Ureter (tissue), 1 donor: ENCODE measurements around the gene KIF3A. TPM values are rescaled to one million over a fixed set of nuclear protein-coding genes. Genes with fewer than 3 reads are reported as not detected.
"Not testable (repeated sequence)": the region's sequence is repeated elsewhere in the genome, so short reads cannot be mapped to it uniquely, and the experiment has no call there.

Source experiments
- DNase-seq: peaks from one replicate; pipeline ENCODE4 v3.0.0-alpha.2; 2020; ENCODE audit warnings: low spot score
- total RNA-seq: library from RNA; stranded (reverse); gene quantifications from one replicate; pipeline ENCODE4 v1.2.4, GENCODE V29; 2023
- donor health status: DM: yes; HTN: yes; CAD: no.

The KIF3A gene
- total RNA-seq, 1 donor from 2014 or later = 19.9 TPM

GRCh38 chr5:132718544-132719312, 18.6 kb downstream of the KIF3A start:
- no peak for DNase-seq

DNA sequence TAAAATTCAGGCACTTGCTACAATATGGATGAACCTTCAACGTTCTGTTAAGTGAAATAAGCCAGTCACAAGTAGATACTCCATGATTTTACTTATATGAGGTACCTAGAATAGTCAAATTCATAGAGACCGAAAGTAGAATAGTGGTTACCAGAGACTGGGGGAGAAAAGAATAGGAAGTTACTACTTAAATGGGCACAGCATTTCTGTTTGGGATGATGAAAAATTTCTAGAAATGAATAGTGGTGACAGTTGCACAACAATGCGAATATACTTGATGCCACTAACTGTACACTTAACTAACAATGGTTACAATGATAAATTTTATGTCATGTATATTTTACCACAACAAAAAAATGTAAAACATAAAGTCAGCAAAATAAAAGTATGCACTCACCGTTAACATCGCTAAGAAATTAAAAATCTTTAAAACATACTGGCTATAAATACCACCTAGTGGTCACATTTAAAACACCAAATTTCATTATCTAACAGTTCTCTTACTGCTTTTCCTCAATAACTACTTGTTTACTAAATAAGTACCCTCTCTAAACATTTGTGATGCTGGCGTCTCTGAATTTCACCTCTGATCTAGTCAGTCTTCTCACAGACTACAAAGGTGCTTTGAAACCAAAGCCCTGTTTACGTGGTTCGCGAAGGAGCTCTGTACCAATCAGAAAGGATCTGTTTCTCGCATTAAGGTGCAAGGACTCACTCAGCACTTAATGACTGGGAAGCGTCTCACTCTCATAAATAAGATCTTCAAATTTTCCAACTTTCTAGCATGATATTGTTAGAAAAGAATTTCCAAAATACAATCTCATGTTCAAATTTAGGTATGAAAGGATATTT, 22.7 kb downstream of the KIF3A start:
- no peak for DNase-seq

DNA sequence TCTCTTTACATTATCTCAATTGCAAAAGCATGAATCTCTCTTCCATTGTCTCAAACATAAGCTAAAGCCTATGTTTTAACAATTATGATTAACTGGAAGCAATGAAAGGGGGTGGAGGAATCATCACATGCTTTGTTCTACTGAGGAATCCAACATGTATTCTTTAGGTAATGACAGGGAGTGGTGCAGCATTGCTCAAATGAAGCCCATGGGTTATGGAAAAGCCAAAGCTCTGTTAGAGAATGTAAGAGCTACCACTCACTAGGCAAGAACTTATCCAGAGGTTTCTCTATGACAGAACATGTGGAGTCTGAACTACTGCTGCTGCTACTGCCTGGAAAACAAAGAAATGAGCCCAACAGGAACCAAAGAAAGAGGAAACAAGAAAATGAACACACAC, 28.7 kb downstream of the KIF3A start:
- no peak for DNase-seq

DNA sequence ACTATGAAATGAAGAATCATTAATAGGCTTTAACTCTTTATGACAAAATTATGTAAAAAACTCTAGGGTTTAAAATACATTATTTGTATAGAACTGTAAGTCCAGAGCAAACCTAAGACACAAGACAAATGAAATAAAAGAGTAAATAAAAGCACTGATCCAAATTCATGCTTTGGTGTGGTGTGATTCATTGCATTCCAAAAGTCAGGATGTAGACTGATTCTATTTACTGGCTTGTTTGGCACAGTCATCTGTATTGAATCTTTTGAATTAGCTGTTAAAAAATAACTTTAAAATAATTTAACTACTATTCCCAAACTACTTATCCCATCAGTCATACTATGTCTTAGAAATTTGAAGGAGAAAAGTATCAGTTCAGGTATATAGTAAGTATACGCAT, 32.5 kb downstream of the KIF3A start:
- no peak for DNase-seq

GRCh38 chr5:132695956-132696355, 41.4 kb downstream of the KIF3A start:
- no peak for DNase-seq

GRCh38 chr5:132692632-132692967, 44.7 kb downstream of the KIF3A start:
- DNase-seq = no peak

- DNase-seq = not testable (repeated sequence)
Observed at GRCh38 chr5:132691755-132692631, 45.4 kb downstream of the KIF3A start.

- no peak for DNase-seq
Observed at GRCh38 chr5:132690156-132690555, 47.2 kb downstream of the KIF3A start.

- no peak for DNase-seq
Observed at GRCh38 chr5:132689513-132689912, 47.8 kb downstream of the KIF3A start.

DNA sequence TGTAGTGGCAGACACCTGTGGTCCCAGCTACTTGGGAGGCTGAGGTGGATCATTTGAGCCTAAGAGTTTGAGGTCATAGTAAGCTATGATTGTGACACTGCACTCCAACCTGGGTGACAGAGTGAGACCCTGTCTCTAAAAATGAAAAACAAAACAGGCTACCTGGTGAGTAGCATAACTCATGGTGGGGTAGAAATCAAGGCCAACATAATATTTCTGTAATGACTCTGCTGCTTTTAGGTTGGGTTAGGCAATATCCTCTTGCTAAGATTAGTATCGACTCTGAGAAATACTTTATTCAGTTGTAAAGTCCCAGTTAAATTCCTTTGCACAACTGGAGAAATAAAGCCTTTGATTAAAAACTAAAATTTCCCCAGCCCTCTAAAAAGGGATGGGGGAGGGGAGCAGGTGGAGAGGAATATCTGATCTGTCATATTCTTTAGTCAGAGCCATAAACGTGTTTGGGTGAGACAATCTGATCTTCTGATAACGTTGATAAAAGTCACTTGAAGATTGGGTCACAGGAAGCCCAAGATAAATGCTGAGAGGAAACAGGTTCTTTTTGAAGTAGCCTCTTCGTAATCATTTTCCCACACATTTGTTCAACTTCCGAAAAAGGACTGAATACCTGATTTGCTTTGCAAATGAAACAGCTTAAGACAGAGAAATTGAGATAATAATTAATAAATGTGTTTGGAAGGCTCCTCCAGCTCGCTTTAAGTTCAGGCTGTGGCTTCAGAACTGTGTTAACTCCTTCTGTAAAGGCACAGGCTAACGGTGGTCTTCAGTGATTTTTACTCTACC, 48.6 kb downstream of the KIF3A start:
- no peak for DNase-seq

GRCh38 chr5:132687995-132688394, 49.4 kb downstream of the KIF3A start:
- no peak for DNase-seq

DNA sequence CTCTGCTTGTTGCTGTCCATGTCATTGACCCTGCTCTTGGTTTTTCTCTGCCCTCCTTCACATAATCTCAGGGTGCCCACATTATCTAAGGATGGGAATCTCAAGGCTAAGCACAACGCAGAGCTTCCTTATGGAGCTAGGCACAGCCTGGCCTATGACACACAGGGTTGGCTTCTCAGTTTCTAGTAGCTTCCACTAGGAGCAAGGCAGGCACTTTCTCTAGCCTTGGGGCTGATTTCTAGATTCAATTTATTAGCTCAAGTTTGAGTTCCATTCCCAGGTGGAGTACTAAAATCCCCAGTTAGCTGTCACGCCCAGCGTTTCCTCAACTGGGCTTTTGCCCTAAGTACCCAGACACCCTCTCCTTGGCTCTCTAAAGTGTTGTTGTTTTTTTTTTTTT, 51.2 kb downstream of the KIF3A start:
- no peak for DNase-seq

GRCh38 chr5:132684922-132685720, 52.2 kb downstream of the KIF3A start:
- no peak for DNase-seq

DNA sequence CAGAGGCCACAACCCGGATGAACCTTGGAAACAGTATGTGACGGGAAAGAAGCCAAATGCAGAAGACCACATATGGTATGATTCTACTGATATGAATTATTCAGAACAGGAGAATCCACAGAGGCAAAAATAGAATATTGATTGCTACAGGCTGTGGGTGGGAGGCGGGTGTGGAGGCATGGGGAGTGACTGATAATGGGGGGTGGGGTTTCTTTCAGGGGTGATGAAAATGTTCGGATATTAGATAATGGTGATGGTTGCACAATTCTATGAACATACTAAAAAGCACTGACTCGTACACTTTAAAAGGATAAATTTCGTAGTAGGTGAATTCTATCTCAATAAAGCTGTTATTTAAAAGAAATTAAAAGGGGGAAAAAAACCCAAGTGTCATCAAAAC, 52.9 kb downstream of the KIF3A start:
- DNase-seq = no peak

DNA sequence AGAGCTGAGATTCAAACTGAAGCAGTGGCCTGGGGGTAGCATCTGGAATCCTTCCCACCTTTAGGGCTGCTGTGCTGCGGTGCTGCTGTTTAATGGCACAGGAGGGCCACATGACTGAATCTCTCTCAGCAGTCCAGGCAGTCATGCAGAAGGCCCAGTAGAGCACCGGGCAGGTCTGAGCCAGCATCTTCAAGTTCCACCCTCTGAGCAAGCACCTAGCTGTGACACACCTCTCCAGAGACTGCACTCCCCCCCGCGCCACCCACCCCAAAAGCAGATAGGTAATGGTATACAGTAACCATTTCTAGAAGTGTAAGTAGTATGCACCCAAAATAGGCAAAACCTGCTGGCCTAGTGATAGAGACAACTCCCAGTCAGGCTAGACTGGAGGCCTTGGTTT, 55.4 kb downstream of the KIF3A start:
- DNase-seq = no peak

DNA sequence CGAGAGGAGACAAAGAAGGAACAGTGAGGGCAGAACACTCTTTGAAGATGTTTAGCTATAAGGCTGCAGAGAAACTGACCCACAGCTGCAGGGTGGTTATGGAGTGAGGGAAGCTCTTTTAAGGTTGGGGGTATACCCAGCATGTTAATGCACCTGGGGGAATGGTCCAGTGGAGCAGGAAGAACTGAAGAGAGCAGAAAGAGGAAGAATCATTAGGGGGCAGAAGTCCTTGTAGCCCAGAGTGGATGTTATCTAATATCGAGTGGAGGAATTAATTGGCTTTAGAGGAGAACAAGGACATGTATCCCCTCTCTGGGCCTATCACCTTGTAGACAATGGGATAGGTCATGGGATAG, 55.9 kb downstream of the KIF3A start:
- no peak for DNase-seq

DNA sequence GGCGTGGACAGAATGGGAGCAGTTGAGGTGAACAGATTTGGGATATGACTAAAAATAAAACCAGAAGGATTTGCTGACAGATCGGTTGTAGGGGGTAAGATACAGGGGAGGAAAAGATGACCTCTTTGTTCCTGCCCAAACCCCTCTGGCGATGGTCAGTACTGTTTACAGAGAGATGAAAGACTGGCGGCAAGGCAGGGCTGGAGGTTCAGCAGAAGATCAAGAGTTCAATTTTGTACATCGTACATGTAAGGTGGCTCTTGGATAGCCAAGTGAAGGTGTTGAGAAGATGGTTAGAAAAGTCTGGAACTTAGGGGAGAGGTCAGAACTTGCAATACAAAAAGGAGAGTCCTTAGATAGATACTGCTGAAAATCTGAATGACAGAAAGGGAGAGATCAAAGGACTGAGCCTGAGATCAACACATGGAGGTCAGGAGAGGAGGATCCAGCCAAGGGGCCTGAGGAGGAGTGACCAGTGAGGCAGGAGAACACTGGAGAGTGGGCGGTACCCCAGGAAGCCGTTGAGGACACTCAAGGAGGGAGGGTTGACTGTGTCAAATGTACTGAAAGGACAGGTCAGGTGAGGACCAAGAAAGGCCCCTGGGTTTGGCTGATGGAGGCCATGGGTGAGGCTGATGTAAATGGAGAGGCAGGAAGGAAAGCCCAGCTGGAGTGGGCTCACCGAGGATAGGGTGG, 56.4 kb downstream of the KIF3A start:
- DNase-seq = no peak

- no peak for DNase-seq
Observed at GRCh38 chr5:132679717-132680380, 57.5 kb downstream of the KIF3A start.

- DNase-seq = no peak
Observed at GRCh38 chr5:132679166-132679565, 58.2 kb downstream of the KIF3A start.
